AG04449 (cell line): ENCODE data around the gene OTX2.

Experiments
- CTCF ChIA-PET: fragments of 350-600 bp; formaldehyde crosslinking; extraction: SDS; loops from one replicate; lab custom pipeline; 2021; ENCODE audit warnings: antibody characterized with exemption; lab: Yijun Ruan, JAX
- POLR2A ChIA-PET: fragments of 400-600, 350-600 bp; formaldehyde crosslinking; extraction: SDS; loops from one replicate; lab custom pipeline; 2020; ENCODE audit warnings: antibody characterized with exemption, inconsistent platforms; lab: Yijun Ruan, JAX
- DNase-seq: peaks from one replicate; pipeline ENCODE4 v3.0.0-alpha.2; 2010; ENCODE audit warnings: low read depth, low spot score
- H3K4me3 ChIP-seq: 2 replicates; pipeline ENCODE4 v1.5.1; 2011; ENCODE audit warnings: low read depth, mild to moderate bottlenecking, control low read depth, low read length
- TF ChIP-seq, protein P1 (sequence below): IDR thresholded peaks from one replicate; pipeline ENCODE4 v1.5.1; 2011; ENCODE audit warnings: mild to moderate bottlenecking, moderate library complexity, low read length, control low read depth, inconsistent platforms; ENCODE audit not compliant: insufficient read depth; ENCODE audit errors: missing control alignments

Gene OTX2

GRCh38 chr14:56813143-56813551 lies 2.9 kb upstream of the OTX2 start:
- ChIA-PET CTCF (interaction anchor here (0.6 kb wide), 1 partner anchor 12 kb away, joined by 4 read pairs; no protein-coding TSS in a partner anchor), POLR2A (no interaction called here)
- TF ChIP-seq, protein P1, sequence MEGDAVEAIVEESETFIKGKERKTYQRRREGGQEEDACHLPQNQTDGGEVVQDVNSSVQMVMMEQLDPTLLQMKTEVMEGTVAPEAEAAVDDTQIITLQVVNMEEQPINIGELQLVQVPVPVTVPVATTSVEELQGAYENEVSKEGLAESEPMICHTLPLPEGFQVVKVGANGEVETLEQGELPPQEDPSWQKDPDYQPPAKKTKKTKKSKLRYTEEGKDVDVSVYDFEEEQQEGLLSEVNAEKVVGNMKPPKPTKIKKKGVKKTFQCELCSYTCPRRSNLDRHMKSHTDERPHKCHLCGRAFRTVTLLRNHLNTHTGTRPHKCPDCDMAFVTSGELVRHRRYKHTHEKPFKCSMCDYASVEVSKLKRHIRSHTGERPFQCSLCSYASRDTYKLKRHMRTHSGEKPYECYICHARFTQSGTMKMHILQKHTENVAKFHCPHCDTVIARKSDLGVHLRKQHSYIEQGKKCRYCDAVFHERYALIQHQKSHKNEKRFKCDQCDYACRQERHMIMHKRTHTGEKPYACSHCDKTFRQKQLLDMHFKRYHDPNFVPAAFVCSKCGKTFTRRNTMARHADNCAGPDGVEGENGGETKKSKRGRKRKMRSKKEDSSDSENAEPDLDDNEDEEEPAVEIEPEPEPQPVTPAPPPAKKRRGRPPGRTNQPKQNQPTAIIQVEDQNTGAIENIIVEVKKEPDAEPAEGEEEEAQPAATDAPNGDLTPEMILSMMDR, result no peak
- no peak overlapping the region for H3K4me3 ChIP-seq
- no peak for DNase-seq

- DNase-seq, result no peak
- CTCF ChIA-PET, result interaction anchor here (0.6 kb wide), 1 partner anchor 13 kb away, joined by 4 read pairs; no protein-coding TSS in a partner anchor
- POLR2A ChIA-PET, result no interaction called here
- H3K4me3 ChIP-seq, result no peak overlapping the region
- TF ChIP-seq, protein P1, result no peak
These were observed 2.3 kb upstream of the OTX2 start for GRCh38 chr14:56812364-56813141.

DNA sequence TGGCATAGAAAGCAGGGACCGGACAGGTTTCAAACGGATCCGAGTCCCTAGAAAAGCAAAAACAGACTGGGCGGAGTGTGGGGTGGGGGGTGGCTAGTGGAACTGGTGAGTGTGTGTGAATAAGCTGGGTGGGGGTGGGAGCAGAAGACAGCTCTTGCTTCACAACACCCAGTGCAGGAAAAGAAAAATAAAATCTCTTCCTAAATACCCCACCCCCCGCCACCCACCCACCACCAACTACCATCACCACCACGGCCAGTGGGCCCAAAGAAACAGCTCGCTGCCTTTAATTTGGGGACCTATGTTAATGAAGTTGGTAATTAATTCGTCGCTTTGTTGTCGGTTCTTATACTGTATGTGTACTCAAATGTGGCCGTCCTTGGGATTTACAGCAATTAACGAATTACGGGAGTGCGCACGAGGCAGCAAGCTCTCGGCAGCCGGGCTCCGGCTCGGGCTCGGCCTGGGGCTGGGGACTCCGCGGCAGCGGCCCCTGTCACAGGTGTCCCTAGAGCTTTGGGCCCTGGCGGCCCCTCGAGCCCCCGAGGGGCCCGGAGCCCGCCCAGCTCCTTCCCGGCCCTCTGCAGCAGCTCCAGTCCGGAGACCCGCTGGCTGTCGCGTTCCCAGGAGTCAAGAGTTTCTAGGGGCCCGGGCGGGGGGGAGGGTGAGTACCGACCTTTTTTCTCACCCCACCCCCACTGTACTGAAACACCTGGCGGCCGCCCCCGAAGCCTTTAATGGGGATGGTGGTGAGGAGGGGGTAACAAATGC lies 1.5 kb upstream of the OTX2 start:
- ChIA-PET CTCF (no interaction called here), POLR2A (no interaction called here)
- H3K4me3 ChIP-seq, result no peak overlapping the region
- TF ChIP-seq, protein P1, result no peak
- DNase-seq, result no peak

GRCh38 chr14:56810836-56811592 lies 735 bp upstream of the OTX2 start:
- ChIA-PET CTCF (no interaction called here), POLR2A (no interaction called here)
- no peak for DNase-seq
- TF ChIP-seq, protein P1, result no peak
- H3K4me3 ChIP-seq, result no peak overlapping the region

GRCh38 chr14:56809270-56810146 lies 771 bp downstream of the OTX2 start:
- DNase-seq, result no peak
- TF ChIP-seq, protein P1, result no peak
- POLR2A ChIA-PET, result no interaction called here
- CTCF ChIA-PET, result no interaction called here
- H3K4me3 ChIP-seq, result no peak overlapping the region
